Aorta (tissue), 5 donors: Measurements from ENCODE around the gene USH2A. TPM values are rescaled to one million over a fixed set of nuclear protein-coding genes. Genes with fewer than 3 reads are reported as not detected.

Source experiments
- ATAC-seq: fragments of 200-7000 bp; cut with Tn5 transposase; one replicate; pipeline ENCODE4 v1.9.1; 2022; ENCODE audit warnings: moderate library complexity; ENCODE audit not compliant: low FRiP score
- DNase-seq, 2 donors: peaks; one replicate each; pipeline ENCODE4 v3.0.0-alpha.2; 2020
- H3K27ac ChIP-seq, 2 donors: one replicate each; pipeline ENCODE4 v1.5.1; 2013; ENCODE audit warnings: low read length in 2 of 2, mild to moderate bottlenecking in 2 of 2, moderate library complexity in 2 of 2, control low read depth in 1 of 2, inconsistent platforms in 1 of 2, low read depth in 1 of 2
- H3K27me3 ChIP-seq, 2 donors: one replicate each; pipeline ENCODE4 v1.6.1; 2013; ENCODE audit warnings: control low read depth in 1 of 2, low read length in 1 of 2, mild to moderate bottlenecking in 1 of 2, moderate library complexity in 1 of 2; ENCODE audit not compliant: insufficient read depth in 2 of 2, control insufficient read depth in 1 of 2
- H3K36me3 ChIP-seq, 2 donors: one replicate each; pipeline ENCODE4 v1.6.1; 2013; ENCODE audit warnings: control low read depth in 1 of 2, low read length in 1 of 2, mild to moderate bottlenecking in 1 of 2; ENCODE audit not compliant: insufficient read depth in 2 of 2, control insufficient read depth in 1 of 2
- H3K4me1 ChIP-seq, 2 donors: one replicate each; pipeline ENCODE4 v1.6.1; 2013; ENCODE audit warnings: low read length in 2 of 2, control low read depth in 1 of 2, mild to moderate bottlenecking in 1 of 2, moderate library complexity in 1 of 2; ENCODE audit not compliant: insufficient read depth in 2 of 2, control insufficient read depth in 1 of 2
- H3K4me3 ChIP-seq, 2 donors: one replicate each; pipeline ENCODE4 v1.5.1; 2013; ENCODE audit warnings: low read length in 2 of 2, control low read depth in 1 of 2, mild to moderate bottlenecking in 1 of 2
- H3K9me3 ChIP-seq: one replicate; pipeline ENCODE4 v1.6.1; 2013; ENCODE audit warnings: mild to moderate bottlenecking, low read length; ENCODE audit not compliant: control insufficient read depth
- WGBS, 2 donors: extraction: QIAGEN DNeasy Blood & Tissue Kit; methylation state at CpG; one replicate each; pipeline ENCODE4 v1.1.7; 2013; 5-methylcytosine and 5-hydroxymethylcytosine counted together
- intact Hi-C, 2 donors: fragments of 100-400 bp; cut with DNase I; formaldehyde crosslinking; loops; one replicate each; pipeline versions ENCODE4 v1.14.2 to v1.15.0; 2022
- polyA plus RNA-seq, 2 donors: library from polyadenylated mRNA; stranded (reverse); fragments of 200-250 nt; gene quantifications; one replicate each; pipeline ENCODE4 v1.2.3, GENCODE V29; 2013
- total RNA-seq, 2 donors: library from RNA; stranded (reverse); fragmentation: NEBNext Ultra II Directional; extraction: Animal tissue kit (Norgen Biotek cat#: 25700); gene quantifications; one replicate each; pipeline ENCODE4 v1.2.1, GENCODE V29; 2021
- donor health status: healthy with polysubstance abuse.
- donor health status: Bipolar disorder and iron deficiency.
- donor health status: DM: no; HTN: no; CAD: no.
- donor health status: DM: no; HTN: no; CAD: no.
- donor health status: DM: yes; HTN: yes; CAD: no.

The USH2A gene
- total and polyA plus RNA-seq, 4 donors, result 0.13 TPM; not detected in 3

GRCh38 chr1:215878843-215879242 lies 544.4 kb downstream of the USH2A start:
- ATAC-seq (no peak), DNase-seq (no peak)
- Histone ChIP-seq H3K9me3 (peaks cover 1% of the 10 kb centered on the region), H3K4me3 (no peak overlapping the region), H3K27me3 (no peaks in the 10 kb centered on the region), H3K27ac (no peak overlapping the region), H3K36me3 (no peaks in the 10 kb centered on the region), H3K4me1 (no peaks in the 10 kb centered on the region)
- intact Hi-C loops, result no loop called here
- WGBS, 2 donors, result 79 to 82% methylated on average over 5 of the region's 5 CpGs

GRCh38 chr1:215878128-215878527 lies 545.1 kb downstream of the USH2A start:
- intact Hi-C loops, result no loop called here
- 65 to 81% methylated on average over 5 of the region's 5 CpGs for WGBS, 2 donors
- DNase-seq (no peak), ATAC-seq (no peak)
- Histone ChIP-seq H3K27me3 (no peaks in the 10 kb centered on the region), H3K4me3 (no peak overlapping the region), H3K4me1 (no peaks in the 10 kb centered on the region), H3K36me3 (no peaks in the 10 kb centered on the region), H3K27ac (no peak overlapping the region), H3K9me3 (peaks cover 1% of the 10 kb centered on the region)

GRCh38 chr1:215877452-215877951 lies 545.7 kb downstream of the USH2A start:
- no peak for ATAC-seq
- WGBS, 2 donors, result 31 to 56% methylated on average over 5 of the region's 5 CpGs
- Histone ChIP-seq H3K27ac (no peak overlapping the region), H3K4me3 (no peak overlapping the region), H3K9me3 (peaks cover 1% of the 10 kb centered on the region), H3K36me3 (no peaks in the 10 kb centered on the region), H3K27me3 (no peaks in the 10 kb centered on the region), H3K4me1 (no peaks in the 10 kb centered on the region)
- DNase-seq, result no peak
- intact Hi-C loops, result no loop called here

- H3K27me3 ChIP-seq, result no peaks in the 10 kb centered on the region
- H3K36me3 ChIP-seq, result no peaks in the 10 kb centered on the region
- intact Hi-C loops, result no loop called here
- H3K27ac ChIP-seq, result no peak overlapping the region
- ATAC-seq (no peak), DNase-seq (no peak)
- H3K4me1 ChIP-seq, result no peaks in the 10 kb centered on the region
- WGBS, 2 donors, result 71 to 80% methylated on average over 1 of the region's 1 CpG
- no peak overlapping the region for H3K4me3 ChIP-seq
- H3K9me3 ChIP-seq, result peaks cover 1% of the 10 kb centered on the region
Observed at GRCh38 chr1:215875712-215876111, 547.5 kb downstream of the USH2A start.

- DNase-seq (no peak), ATAC-seq (no peak)
- H3K9me3 ChIP-seq, result peaks cover 1% of the 10 kb centered on the region
- WGBS, 2 donors, result 55 to 58% methylated on average over 3 of the region's 3 CpGs
- H3K4me3 ChIP-seq, result no peak overlapping the region
- H3K27ac ChIP-seq, result no peak overlapping the region
- no peaks in the 10 kb centered on the region for H3K27me3 ChIP-seq
- H3K36me3 ChIP-seq, result no peaks in the 10 kb centered on the region
- intact Hi-C loops, result no loop called here
- no peaks in the 10 kb centered on the region for H3K4me1 ChIP-seq
Observed at GRCh38 chr1:215875236-215875635, 548.0 kb downstream of the USH2A start.

DNA sequence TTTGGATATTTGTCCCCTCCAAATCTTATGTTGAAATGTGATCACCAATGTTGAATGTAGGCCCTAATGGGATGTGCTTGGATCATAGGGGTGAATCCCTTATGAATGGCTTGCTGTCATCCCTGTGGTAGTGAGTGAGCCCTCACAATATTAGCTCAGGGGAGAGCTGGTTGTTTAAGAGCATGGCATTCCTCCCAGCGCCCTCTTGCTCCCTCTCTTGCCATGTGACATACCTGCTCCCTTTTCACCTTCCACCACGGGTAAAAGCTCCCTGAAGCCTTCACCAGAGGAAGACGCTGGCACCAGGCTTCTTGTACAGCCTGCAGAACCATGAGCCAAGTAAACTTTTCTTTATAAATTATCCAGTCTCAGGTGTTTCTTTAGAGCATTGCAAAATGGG lies 550.6 kb downstream of the USH2A start:
- no peak overlapping the region for H3K4me3 ChIP-seq
- H3K36me3 ChIP-seq, result no peaks in the 10 kb centered on the region
- no peaks in the 10 kb centered on the region for H3K27me3 ChIP-seq
- H3K9me3 ChIP-seq, result no peaks in the 10 kb centered on the region
- ATAC-seq (no peak), DNase-seq (no peak)
- 52 to 57% methylated on average over 3 of the region's 3 CpGs for WGBS, 2 donors
- no peaks in the 10 kb centered on the region for H3K4me1 ChIP-seq
- intact Hi-C loops, result no loop called here
- H3K27ac ChIP-seq, result no peak overlapping the region

GRCh38 chr1:215868500-215868899 lies 554.7 kb downstream of the USH2A start:
- intact Hi-C loops, result no loop called here
- Histone ChIP-seq H3K36me3 (no peaks in the 10 kb centered on the region), H3K4me3 (no peak overlapping the region), H3K27me3 (no peaks in the 10 kb centered on the region), H3K4me1 (no peaks in the 10 kb centered on the region), H3K9me3 (no peaks in the 10 kb centered on the region), H3K27ac (no peak overlapping the region)
- 56 to 76% methylated on average over 1 of the region's 1 CpG for WGBS, 2 donors
- DNase-seq (no peak), ATAC-seq (no peak)

GRCh38 chr1:215865060-215865459 lies 558.2 kb downstream of the USH2A start:
- Histone ChIP-seq H3K9me3 (no peaks in the 10 kb centered on the region), H3K36me3 (no peaks in the 10 kb centered on the region), H3K27ac (no peak overlapping the region), H3K27me3 (no peaks in the 10 kb centered on the region), H3K4me3 (no peak overlapping the region), H3K4me1 (no peaks in the 10 kb centered on the region)
- DNase-seq, result no peak
- intact Hi-C loops, result no loop called here
- no peak for ATAC-seq
- WGBS, 2 donors, result 78 to 82% methylated on average over 3 of the region's 3 CpGs

- no peaks in the 10 kb centered on the region for H3K36me3 ChIP-seq
- no peaks in the 10 kb centered on the region for H3K27me3 ChIP-seq
- H3K4me1 ChIP-seq, result no peaks in the 10 kb centered on the region
- H3K27ac ChIP-seq, result no peak overlapping the region
- no peaks in the 10 kb centered on the region for H3K9me3 ChIP-seq
- intact Hi-C loops, result no loop called here
- H3K4me3 ChIP-seq, result no peak overlapping the region
- no peak for ATAC-seq
- DNase-seq, result no peak
Observed at GRCh38 chr1:215863796-215864195, 559.5 kb downstream of the USH2A start.
